ENCODE results near the gene POLR2J. TPM values are rescaled to one million over a fixed set of nuclear protein-coding genes. Genes with fewer than 3 reads are reported as not detected.
"Not testable (repeated sequence)": the region's sequence is repeated elsewhere in the genome, so short reads cannot be mapped to it uniquely, and the experiment has no call there.

The POLR2J gene
- total RNA-seq, 1 donor from 2014 or later, result 48.6 TPM

DNA sequence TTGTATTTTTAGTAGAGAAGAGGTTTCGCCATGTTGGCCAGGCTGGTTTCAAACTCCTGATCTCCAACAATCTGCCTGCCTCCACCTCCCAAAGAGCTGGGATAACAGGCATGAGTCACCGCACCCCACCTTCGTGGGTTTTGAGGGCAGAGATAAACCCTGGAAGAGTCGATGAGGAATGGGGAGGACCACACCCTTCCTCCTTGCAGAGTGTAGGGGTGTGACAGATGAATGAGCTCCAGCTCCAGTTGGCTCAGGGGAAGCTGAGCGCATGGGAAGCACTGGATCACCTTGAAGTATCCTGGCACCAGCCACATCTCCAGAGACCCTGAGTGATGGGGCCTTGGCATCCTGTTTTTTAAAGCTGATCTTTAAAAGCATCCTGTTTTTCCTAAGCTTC, 5.6 kb upstream of the POLR2J start:
- H3K9me3 Mint-ChIP-seq (ENCODE audit: low read depth); H3K4me1 Mint-ChIP-seq (ENCODE audit: low read depth); DNase-seq (ENCODE audit: low spot score, unreplicated experiment); H3K4me3 Mint-ChIP-seq (ENCODE audit: low read depth); H3K27me3 Mint-ChIP-seq; H3K36me3 Mint-ChIP-seq (ENCODE audit: insufficient read depth); H3K27ac Mint-ChIP-seq: not testable (repeated sequence)

DNA sequence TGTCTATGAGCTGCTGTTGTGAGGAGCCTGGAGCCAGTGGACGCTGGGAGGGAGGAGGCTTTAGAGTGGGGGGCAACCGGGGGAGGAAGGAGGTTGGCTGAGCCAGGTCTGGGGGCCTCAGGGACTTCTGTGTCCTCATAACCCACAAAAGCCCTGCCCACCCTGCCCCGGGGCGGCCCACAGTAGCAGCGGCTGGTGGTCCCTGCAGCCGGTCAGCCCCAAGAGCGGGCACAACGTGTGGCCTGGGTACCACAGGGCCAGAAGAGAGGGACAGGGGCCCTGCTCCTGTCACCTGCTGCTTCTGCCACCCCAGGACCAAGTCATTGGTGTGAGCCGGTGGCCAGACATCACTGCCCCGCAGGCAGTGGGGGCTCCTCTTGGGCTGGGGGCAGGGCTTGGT, 3.2 kb upstream of the POLR2J start:
- not testable (repeated sequence) for H3K9me3 Mint-ChIP-seq (ENCODE audit: low read depth); H3K27ac Mint-ChIP-seq; H3K27me3 Mint-ChIP-seq; DNase-seq (ENCODE audit: low spot score, unreplicated experiment); H3K4me1 Mint-ChIP-seq (ENCODE audit: low read depth); H3K36me3 Mint-ChIP-seq (ENCODE audit: insufficient read depth); H3K4me3 Mint-ChIP-seq (ENCODE audit: low read depth)

DNA sequence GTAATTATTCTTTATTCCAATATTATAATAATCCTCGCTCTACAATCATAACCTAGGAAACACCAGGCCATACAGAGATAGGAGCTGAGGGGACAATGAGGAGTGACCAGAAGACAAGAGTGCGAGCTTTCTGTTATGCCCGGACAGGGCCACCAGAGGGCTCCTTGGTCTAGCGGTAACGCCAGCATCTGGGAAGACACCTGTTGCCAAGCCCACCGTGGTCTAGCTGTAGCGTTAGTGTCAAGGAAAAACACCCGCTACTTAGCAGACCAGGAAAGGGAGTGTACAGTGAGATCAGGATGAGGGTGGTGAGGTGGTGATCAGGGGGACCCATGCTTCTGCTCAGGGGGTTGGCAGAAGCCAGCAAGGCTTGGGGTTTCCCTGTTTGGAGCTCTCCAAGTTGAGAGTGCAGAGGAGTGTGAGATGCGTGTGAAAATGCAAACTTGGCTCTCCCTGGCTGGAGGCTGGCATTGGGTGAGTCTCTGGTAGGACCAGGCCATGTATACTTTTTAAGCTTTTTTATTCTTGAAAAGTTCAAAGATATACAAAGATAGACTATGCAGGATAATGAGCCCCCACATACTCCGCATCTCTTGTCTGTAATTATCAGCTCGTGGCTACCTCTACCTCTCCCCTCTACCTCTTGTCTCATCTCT, 1.4 kb upstream of the POLR2J start:
- H3K36me3 Mint-ChIP-seq (ENCODE audit: insufficient read depth); H3K4me1 Mint-ChIP-seq (ENCODE audit: low read depth); H3K9me3 Mint-ChIP-seq (ENCODE audit: low read depth); H3K4me3 Mint-ChIP-seq (ENCODE audit: low read depth); H3K27me3 Mint-ChIP-seq: not testable (repeated sequence)
- peak overlapping the region; percentile 74 for H3K27ac Mint-ChIP-seq
- DNase-seq (ENCODE audit: low spot score, unreplicated experiment), result peak; percentile 41
- TF ChIP-seq, protein P1, sequence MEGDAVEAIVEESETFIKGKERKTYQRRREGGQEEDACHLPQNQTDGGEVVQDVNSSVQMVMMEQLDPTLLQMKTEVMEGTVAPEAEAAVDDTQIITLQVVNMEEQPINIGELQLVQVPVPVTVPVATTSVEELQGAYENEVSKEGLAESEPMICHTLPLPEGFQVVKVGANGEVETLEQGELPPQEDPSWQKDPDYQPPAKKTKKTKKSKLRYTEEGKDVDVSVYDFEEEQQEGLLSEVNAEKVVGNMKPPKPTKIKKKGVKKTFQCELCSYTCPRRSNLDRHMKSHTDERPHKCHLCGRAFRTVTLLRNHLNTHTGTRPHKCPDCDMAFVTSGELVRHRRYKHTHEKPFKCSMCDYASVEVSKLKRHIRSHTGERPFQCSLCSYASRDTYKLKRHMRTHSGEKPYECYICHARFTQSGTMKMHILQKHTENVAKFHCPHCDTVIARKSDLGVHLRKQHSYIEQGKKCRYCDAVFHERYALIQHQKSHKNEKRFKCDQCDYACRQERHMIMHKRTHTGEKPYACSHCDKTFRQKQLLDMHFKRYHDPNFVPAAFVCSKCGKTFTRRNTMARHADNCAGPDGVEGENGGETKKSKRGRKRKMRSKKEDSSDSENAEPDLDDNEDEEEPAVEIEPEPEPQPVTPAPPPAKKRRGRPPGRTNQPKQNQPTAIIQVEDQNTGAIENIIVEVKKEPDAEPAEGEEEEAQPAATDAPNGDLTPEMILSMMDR (IDR thresholded peaks at IDR 0.05; ENCODE audit: unreplicated experiment), result peak; percentile 33

DNA sequence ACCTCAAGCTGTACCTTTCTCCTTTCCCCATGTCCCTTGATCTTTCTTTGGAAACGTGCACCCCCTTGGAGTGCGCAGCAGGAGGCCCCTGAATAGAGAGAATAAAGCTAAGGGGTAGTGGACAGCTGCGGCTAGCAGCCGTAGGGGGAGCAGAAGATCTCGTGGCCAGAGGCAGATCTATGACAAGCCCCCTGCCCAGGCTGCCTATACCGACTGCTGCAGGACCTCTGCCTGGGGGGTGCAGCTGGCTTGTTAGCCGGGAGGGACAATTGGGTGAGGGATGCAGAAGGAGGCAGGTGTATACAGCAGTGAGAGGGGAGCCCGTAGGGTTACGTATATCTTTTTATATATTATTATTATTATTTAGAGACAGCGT, 475 bp upstream of the POLR2J start:
- H3K27ac Mint-ChIP-seq; H3K4me1 Mint-ChIP-seq (ENCODE audit: low read depth); DNase-seq (ENCODE audit: low spot score, unreplicated experiment); H3K36me3 Mint-ChIP-seq (ENCODE audit: insufficient read depth); H3K4me3 Mint-ChIP-seq (ENCODE audit: low read depth); H3K9me3 Mint-ChIP-seq (ENCODE audit: low read depth); H3K27me3 Mint-ChIP-seq: not testable (repeated sequence)

DNA sequence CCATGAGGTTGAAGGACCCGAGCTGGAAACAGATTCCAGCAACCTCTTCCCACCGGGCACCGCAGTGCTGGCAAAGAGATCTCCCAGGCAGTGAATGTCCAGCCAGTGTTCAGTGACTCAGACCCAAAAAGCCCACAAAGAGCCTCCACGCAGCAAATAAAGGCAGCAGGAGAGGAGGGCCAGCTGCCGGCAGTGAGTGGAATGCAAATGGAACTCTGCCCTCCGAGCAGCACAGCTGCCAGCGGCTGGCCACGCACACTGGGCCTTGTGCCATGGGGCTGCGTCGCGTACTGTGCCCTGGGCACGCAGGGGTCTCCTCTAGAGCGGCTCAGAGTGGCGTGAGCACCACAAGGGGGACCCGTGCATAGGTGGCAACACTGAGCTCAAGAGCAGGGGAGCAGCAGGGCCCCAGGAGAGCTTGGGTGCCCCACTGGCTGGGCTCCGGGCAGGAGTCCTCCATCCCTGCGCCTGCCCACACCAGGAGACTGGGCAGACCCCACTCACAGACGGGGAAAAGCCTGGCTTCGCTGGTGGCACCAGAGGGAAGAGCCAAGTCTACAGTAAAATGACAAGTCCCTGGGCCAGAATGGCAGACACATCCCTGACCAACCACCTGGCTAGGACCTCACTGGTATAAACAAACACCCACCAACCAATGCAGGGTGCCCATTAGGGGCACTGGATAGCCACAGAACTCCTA, 3.8 kb downstream of the POLR2J start:
- not testable (repeated sequence) for H3K36me3 Mint-ChIP-seq (ENCODE audit: insufficient read depth); H3K4me3 Mint-ChIP-seq (ENCODE audit: low read depth); H3K9me3 Mint-ChIP-seq (ENCODE audit: low read depth); H3K4me1 Mint-ChIP-seq (ENCODE audit: low read depth); H3K27ac Mint-ChIP-seq; H3K27me3 Mint-ChIP-seq; DNase-seq (ENCODE audit: low spot score, unreplicated experiment)

DNA sequence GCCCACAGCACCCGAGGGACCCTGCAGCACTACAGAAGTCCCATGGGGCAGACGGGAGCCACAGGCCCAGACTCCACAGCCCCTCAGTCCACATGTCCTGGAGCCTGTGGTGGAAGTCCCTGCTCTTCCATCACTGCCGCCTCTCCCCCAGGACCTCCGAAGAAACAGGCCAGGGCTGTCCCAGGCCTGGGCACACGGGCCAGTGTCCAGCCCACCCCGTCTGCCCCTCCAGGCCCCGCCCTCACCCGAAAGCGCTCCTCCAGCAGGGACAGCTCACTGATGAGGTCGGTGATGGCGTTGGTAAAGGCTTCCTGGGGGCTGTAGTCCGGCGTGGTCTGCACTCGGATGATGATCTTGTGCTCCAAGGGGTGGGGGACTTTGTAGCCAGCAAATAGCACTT, 4.6 kb downstream of the POLR2J start:
- not testable (repeated sequence) for H3K36me3 Mint-ChIP-seq (ENCODE audit: insufficient read depth); H3K4me3 Mint-ChIP-seq (ENCODE audit: low read depth); H3K4me1 Mint-ChIP-seq (ENCODE audit: low read depth); DNase-seq (ENCODE audit: low spot score, unreplicated experiment); H3K27ac Mint-ChIP-seq; H3K27me3 Mint-ChIP-seq; H3K9me3 Mint-ChIP-seq (ENCODE audit: low read depth)

DNA sequence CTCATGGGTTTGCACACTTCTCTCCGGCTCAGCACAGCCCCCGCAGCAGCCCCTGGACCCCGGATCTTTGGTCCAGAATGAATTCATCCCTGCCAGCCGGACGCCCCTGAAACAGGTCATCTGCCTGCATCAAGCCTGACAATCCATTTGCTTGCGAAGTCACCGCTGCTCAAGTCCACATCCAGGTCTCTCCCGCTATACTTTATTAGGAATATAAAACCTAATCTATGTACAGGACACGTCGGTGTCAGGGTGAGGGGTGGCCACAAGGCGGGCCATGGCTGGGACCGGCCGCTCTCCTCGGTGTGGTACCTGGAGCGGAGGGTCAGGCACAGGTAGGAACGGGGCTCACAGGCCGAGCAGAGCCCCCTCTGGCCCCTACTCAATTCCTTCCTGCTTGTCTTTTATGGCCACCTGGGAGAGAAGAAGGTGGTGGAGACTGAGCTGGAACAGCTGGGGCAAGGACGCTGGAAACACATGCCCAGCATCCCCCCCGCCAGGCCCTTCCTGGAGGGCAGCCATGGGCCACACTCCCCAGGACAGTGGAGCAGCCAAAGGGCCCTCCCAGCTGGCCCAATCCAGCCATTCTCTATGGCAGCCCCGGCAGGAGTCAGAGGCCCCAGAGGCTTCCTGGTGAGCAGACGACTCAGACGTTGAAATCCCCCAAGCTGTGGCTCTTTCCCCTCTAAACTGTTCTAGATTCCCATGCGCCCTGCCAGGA, 5.3 kb downstream of the POLR2J start:
- Mint-ChIP-seq H3K9me3 (ENCODE audit: low read depth) (no peaks in the 10 kb centered on the region), H3K27ac (no peak overlapping the region), H3K4me1 (ENCODE audit: low read depth) (no peaks in the 10 kb centered on the region), H3K36me3 (ENCODE audit: insufficient read depth) (peaks cover 3% of the 10 kb centered on the region), H3K27me3 (no peaks in the 10 kb centered on the region), H3K4me3 (ENCODE audit: low read depth) (no peak overlapping the region)
- no peak for DNase-seq (ENCODE audit: low spot score, unreplicated experiment)
- TF ChIP-seq, protein P1 (IDR thresholded peaks at IDR 0.05; ENCODE audit: unreplicated experiment), result no peak
